Urinary bladder (tissue), 4 donors: ENCODE data around the gene PPP2R5C. TPM values are rescaled to one million over a fixed set of nuclear protein-coding genes. Genes with fewer than 3 reads are reported as not detected.
"Not testable (repeated sequence)": the region's sequence is repeated elsewhere in the genome, so short reads cannot be mapped to it uniquely, and the experiment has no call there.

Experiments
- DNase-seq: peaks from one replicate; pipeline ENCODE4 v3.0.0-alpha.2; 2015; ENCODE audit errors: extremely low spot score
- H3K27ac ChIP-seq: one replicate; pipeline ENCODE4 v1.5.1; 2013; ENCODE audit warnings: low read depth, mild to moderate bottlenecking, moderate library complexity
- H3K36me3 ChIP-seq: one replicate; pipeline ENCODE4 v1.6.1; 2013; ENCODE audit warnings: mild to moderate bottlenecking, moderate library complexity; ENCODE audit not compliant: insufficient read depth
- H3K4me1 ChIP-seq: one replicate; pipeline ENCODE4 v1.6.1; 2013; ENCODE audit warnings: mild to moderate bottlenecking, moderate library complexity; ENCODE audit not compliant: insufficient read depth
- H3K4me3 ChIP-seq: one replicate; pipeline ENCODE4 v1.5.1; 2013; ENCODE audit warnings: low read depth, low read length
- WGBS: extraction: QIAGEN DNeasy Blood & Tissue Kit; methylation state at CpG from one replicate; pipeline ENCODE4 v1.1.7; 2013; 5-methylcytosine and 5-hydroxymethylcytosine counted together
- polyA plus RNA-seq: library from polyadenylated mRNA; stranded (reverse); fragments of 200-250 nt; gene quantifications from one replicate; pipeline ENCODE4 v1.2.3, GENCODE V29; 2013
- total RNA-seq: library from RNA; depleted of rRNA; stranded (reverse); fragments of >200 nt; gene quantifications from one replicate; pipeline ENCODE4 v1.2.3, GENCODE V29; 2014
- donor health status: healthy with polysubstance abuse.
- donor health status: healthy.

PPP2R5C gene
- total and polyA plus RNA-seq, 2 donors: 85.4 to 118 TPM

DNA sequence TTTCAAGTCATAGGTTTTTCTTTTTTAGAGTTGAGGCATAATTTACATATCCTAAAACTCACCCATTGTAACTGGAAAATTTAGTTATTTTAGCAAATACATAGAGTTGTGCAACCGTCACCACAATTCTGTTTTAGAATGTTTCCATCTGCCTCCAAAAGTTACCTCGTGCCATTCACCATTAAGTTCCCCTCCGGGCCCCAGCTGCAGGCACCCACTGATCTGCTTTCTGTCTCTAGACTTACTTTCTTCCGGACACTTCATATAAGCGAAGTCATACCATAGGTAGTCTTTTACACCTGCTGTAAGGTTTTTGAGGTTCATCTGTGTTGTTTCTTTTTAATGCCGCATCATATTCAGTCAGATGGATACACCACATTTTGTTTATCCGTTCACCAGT lies 28.7 kb downstream of the PPP2R5C start:
- H3K27ac ChIP-seq: no peak overlapping the region
- DNase-seq: no peak
- no peaks in the 10 kb centered on the region for H3K36me3 ChIP-seq
- no peaks in the 10 kb centered on the region for H3K4me1 ChIP-seq
- WGBS: 85% methylated on average over 7 of the region's 7 CpGs
- H3K4me3 ChIP-seq: no peak overlapping the region

DNA sequence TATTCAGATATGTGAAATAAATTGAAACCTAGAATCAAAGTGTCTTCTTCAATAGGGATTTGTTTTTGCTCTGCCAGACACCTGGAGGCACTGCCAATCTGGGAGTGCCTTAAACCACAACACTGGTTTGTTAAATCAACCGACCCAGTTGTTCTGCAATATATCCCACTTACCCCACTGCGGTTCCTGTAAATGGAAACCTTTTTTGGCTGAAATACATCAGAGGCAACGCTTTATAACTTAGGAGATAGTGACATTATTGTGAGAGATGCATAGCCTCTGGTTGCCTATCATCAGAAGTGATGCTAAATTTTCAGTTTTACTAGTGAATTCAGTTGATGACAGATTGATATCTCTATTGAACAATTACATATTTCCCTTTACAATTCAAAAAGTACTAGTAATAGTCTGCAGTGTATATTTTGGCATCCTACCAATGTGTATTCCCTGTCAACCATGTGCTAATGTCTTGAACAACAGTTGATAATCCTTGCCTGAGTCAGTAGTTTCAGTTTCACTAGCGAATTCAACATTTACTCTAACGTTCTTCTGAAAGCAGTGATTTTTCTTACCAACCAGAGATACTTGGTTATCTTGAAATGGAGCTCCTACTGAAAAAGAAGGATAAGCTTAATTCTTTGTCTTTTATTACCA lies 30.5 kb downstream of the PPP2R5C start:
- Histone ChIP-seq H3K27ac (peak overlapping the region; percentile 16), H3K4me3 (no peak overlapping the region), H3K36me3 (no peaks in the 10 kb centered on the region), H3K4me1 (no peaks in the 10 kb centered on the region)
- DNase-seq: no peak
- WGBS: 28% methylated on average over 5 of the region's 5 CpGs

DNA sequence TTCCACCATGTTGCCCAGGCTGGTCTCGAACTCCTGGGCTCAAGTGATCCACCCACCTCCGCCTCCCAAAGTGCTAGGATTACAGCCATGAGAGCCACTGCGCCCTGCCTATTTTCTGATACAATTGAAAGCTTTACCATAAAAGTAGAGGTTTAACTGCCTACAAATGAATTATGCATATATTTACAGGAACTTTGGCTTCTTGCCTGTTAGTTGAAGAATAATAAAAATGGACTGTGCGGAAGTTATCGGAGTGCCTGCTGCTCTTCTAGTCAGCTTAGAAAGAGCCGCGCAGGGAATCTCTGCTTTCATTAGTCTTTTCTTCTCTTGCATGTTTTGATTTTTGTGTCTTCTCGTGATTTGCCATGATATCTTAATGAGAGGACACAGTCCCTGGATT lies 34.5 kb downstream of the PPP2R5C start:
- no peak overlapping the region for H3K4me3 ChIP-seq
- DNase-seq: no peak
- WGBS: 88% methylated on average over 8 of the region's 8 CpGs
- H3K4me1 ChIP-seq: no peaks in the 10 kb centered on the region
- H3K36me3 ChIP-seq: no peaks in the 10 kb centered on the region
- no peak overlapping the region for H3K27ac ChIP-seq

DNA sequence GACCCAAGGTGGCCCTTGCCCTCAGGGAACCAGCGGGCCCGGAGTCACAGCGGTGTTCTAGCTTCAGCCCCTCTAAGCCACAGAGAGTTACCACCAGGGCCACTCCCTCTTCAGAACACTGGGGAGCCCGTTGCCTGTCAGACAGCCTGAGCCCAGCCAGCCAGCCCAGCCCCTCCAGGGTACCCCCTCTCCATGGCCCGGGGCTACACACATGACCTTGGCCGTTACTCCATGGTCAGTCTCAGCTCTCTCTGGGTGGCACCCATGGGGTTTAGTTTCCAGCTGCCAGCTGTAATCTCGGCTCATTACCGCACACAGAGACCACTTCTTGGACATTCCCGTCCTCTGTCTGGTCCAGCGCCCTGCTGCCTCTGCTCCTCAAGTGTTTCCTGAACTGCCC lies 35.0 kb downstream of the PPP2R5C start:
- no peak overlapping the region for H3K4me3 ChIP-seq
- no peaks in the 10 kb centered on the region for H3K36me3 ChIP-seq
- WGBS: 94% methylated on average over 10 of the region's 10 CpGs
- no peaks in the 10 kb centered on the region for H3K4me1 ChIP-seq
- DNase-seq: no peak
- H3K27ac ChIP-seq: no peak overlapping the region

DNA sequence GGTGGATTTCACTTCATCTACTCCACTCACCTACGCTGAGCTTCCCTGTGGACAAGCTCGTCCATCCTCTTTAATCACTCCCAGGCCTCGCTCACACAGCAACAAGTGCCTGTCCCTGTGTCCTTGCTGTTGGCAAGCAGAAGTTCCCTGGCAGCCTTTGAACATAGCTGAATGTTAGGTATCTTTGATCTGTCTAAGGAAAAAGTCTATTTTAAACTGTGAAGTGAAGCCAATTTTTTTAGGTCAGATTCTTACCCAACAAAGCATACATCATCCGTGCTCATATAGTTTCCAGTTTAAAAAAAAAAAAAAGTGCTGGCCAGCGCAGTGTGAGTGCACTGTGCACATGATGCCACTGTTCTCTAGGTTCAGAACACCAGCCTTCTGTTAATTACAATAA lies 36.3 kb downstream of the PPP2R5C start:
- WGBS: 67% methylated on average over 5 of the region's 5 CpGs
- Histone ChIP-seq H3K4me3 (no peak overlapping the region), H3K27ac (no peak overlapping the region), H3K4me1 (no peaks in the 10 kb centered on the region), H3K36me3 (no peaks in the 10 kb centered on the region)
- no peak for DNase-seq

DNA sequence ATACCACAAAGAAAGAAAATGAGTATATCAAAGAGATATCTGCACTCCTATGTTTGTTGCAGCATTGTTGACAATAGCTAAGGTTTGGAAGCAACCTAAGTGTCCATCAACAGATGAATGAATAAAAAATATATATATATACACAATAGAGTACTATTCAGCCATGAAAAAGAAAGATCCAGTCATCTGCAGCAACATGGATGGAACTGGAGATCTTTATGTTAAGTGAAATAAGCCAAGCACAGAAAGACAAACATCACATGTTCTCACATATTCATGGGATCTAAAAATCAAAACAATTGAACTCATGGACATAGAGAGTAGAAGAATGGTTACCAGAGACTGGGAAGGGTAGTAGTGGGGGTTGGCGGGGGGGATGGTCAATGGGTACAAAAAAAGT lies 42.9 kb downstream of the PPP2R5C start:
- 98% methylated on average over 1 of the region's 1 CpG for WGBS

DNA sequence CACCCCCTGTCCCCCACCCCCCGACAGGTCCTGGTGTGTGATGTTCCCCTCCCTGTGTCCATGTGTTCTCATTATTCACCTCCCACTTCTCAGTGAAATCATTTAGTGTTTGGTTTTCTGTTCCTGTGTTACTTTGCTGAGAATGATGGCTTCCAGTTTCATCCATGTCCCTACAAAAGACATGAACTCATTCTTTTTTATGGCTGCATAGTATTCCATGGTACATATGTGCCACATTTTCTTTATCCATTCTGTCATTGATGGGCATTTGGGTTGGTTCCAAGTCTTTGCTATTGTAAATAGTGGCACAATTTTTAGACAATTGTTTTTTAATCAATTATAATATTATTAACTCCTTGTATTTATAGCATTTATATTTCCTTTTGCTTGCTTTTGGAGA lies 44.7 kb downstream of the PPP2R5C start:
- H3K27ac ChIP-seq, DNase-seq, H3K36me3 ChIP-seq, H3K4me3 ChIP-seq, H3K4me1 ChIP-seq: not testable (repeated sequence)
- 97% methylated on average over 1 of the region's 1 CpG for WGBS

More for the DNA sequence above, 42.9 kb downstream of the PPP2R5C start:
- H3K4me1 ChIP-seq, DNase-seq, H3K4me3 ChIP-seq, H3K27ac ChIP-seq, H3K36me3 ChIP-seq: not testable (repeated sequence)

DNA sequence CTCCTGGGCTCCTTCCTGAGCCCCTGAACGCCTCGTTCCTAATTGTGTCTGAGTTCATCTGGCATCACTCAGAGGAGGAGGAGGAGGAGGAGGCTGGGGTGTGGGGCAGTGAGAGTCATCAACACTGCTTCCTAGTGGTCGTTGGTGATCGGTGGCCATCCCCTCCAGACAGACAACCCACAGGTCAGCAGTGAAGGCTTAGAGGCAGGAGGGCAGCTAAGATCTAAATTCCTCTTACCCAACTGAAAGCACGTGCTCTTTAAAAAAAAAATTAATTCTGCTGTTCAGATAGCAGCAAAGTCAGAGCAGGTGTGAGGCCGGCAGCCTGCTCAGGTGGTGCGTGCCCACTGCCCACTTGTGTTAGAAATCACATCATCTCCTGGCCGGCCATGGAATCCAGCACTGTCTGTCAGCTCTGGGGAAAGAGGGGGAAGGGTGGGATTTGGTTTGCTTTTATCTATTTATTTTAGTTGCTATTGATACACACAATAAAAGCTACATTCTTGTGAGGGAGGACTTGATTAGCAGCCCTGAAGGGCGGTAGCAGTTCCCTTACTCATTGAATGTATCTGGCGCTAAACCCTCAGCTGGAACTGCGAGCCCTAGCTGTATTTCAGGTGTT lies 46.6 kb downstream of the PPP2R5C start:
- Histone ChIP-seq H3K36me3 (no peaks in the 10 kb centered on the region), H3K27ac (no peak overlapping the region), H3K4me1 (no peaks in the 10 kb centered on the region), H3K4me3 (no peak overlapping the region)
- WGBS: 49% methylated on average over 11 of the region's 11 CpGs
- no peak for DNase-seq

DNA sequence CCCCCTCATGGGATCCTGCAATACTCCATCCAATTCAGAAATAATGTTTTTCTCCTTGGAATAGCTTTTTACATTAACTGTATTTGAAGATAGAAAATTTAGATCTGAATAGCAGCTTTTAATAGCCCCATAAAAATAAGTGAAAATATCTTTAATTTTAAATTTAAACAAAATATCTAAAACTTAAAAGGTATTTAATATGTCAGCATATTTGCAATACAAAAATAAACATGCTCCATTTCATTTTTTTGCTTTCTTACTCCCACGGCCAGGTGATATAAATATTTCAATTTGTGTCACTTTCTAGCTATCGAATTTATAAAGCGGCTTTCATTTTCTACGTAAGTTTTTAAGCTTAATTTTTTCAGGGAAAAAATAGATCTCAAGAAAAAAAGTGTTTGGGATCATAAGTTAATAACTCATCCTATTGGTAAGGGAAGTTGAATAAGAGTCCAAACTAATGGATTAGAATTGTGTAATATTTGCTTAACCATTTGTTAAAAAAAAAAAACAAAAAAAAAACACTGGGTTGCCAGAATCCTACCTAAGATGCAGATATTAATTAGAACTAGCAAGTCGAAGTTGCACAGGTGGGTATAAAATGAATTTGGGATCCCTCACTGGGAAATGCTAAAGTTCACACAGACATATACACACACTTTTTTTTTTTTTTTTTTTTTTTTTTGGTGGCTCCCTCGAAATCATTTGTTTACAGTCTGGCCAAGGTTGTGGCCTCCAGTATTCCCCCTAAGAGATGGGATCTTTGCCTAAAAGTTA lies 47.6 kb downstream of the PPP2R5C start:
- H3K4me1 ChIP-seq: no peaks in the 10 kb centered on the region
- no peak for DNase-seq
- H3K4me3 ChIP-seq: peak overlapping the region; percentile 70
- H3K36me3 ChIP-seq: no peaks in the 10 kb centered on the region
- H3K27ac ChIP-seq: peak overlapping the region; percentile 98
- WGBS: 50% methylated on average over 6 of the region's 6 CpGs

DNA sequence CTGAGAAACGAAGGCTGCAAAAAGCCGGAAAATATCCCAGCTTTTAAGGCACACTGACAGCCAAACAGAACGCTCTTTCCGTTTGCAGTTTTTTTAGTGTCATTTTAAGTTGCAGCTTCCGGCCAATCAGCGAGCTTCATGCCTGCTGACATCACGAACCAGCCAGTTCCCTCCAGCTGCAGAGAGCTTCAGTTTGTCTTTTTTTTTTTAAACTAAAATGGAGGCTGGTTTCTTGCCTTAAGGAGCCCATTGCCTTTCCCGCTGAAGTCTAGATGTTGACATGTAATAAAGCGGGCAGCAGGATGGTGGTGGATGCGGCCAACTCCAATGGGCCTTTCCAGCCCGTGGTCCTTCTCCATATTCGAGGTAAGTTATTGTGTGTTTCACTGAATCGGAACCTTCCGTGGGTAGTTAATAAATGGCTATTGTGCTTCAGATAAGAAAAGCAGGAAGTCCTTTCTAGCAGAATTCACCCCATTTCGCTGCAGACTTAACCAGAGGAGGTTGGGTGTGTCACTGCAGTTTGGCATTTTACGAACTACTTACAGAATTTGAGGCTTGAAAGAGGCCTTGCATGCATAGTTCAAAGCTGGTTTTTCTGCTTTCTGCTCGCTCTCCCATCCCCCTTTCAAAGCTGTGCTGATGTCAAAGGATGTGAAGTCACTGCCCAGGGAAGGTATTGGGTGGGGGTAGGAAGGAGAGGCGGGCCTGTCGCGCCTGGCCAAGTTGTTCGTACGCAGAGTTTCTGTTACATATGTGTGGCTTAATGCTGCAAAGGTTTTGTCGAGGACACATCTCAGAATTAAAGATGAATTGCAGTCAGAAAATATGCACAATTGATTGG lies 48.4 kb downstream of the PPP2R5C start:
- H3K4me1 ChIP-seq: no peaks in the 10 kb centered on the region
- peak; percentile 94 for DNase-seq
- WGBS: under 1% methylated on average over 23 of the region's 23 CpGs

DNA sequence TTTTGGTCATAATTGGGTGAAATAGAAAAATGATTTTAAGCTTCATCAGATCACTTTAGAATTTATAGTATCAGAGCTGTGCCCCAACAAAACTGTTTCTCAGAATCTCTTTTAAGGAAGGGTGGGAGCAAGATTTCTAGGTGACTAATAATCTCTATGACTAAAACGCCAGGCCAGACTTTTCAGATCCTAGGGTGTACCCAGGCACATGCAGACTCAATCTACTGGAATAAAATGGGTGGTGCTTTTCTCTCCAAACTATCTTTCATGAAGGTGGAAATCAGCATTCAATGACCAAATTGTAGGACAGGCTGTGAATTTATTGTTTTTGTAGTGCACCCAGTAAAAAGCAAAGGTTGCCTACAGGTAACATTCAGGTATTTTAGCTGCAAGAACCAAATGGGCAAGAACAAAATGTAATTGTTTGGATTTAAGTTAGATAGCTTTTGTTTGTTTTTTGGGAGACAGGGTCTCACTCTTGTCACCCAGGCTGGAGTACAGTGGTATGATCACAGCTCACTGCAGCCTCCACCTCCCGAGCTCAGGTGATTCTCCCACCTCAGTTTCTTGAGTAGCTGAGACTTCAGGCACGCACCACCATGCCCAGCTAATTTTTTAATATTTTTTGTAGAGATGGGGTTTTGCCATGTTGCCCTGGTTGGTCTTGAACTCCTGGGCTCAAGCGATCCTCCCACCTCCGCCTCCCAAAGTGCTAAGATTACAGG lies 49.5 kb downstream of the PPP2R5C start:
- Histone ChIP-seq H3K27ac (peak overlapping the region; percentile 98), H3K4me1 (no peaks in the 10 kb centered on the region), H3K4me3 (peak overlapping the region; percentile 31), H3K36me3 (no peaks in the 10 kb centered on the region)
- 66% methylated on average over 5 of the region's 5 CpGs for WGBS
- DNase-seq: no peak

More for the DNA sequence above, 48.4 kb downstream of the PPP2R5C start:
- Histone ChIP-seq H3K27ac (peak overlapping the region; percentile 98), H3K36me3 (no peaks in the 10 kb centered on the region), H3K4me3 (peak overlapping the region; percentile 70)

DNA sequence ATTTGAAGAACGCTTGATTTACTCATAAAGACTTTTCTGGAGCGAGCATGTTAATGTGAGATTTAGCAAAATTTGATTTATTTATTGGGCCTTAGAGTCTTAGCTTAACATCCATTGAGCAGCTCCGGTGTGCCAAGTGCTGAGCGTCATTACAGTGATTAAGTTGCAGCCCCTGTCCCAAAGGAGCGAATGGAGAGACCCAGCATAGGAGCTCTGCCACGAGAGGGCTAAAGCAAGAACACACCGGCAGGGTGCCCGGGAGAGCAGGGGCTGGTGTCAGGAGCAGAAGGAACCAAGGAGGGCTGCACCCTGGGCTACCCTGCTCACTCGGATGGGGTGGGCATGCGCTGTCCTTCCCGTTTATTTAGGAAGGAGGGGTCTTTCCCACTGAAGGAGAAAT lies 50.6 kb downstream of the PPP2R5C start:
- 83% methylated on average over 11 of the region's 11 CpGs for WGBS
- peak overlapping the region; percentile 53 for H3K27ac ChIP-seq
- no peak overlapping the region for H3K4me3 ChIP-seq
- no peaks in the 10 kb centered on the region for H3K4me1 ChIP-seq
- H3K36me3 ChIP-seq: no peaks in the 10 kb centered on the region
- no peak for DNase-seq
